AG10803 (cell line): ENCODE measurements around the gene DOK5.

ENCODE experiments used
- DNase-seq: peaks from one replicate; pipeline ENCODE4 v3.0.0; 2010; ENCODE audit warnings: low read depth
- H3K4me3 ChIP-seq: 2 replicates; pipeline ENCODE4 v1.5.1; 2011; ENCODE audit warnings: mild to moderate bottlenecking, low read length, control low read depth
- CTCF ChIP-seq: conservative IDR thresholded peaks from 2 replicates; pipeline ENCODE4 v1.5.1; 2011; ENCODE audit warnings: mild to moderate bottlenecking, low read length, control low read depth, inconsistent platforms

Gene DOK5

GRCh38 chr20:54510541-54511129 is 35.2 kb downstream of the DOK5 start:
- no peak for DNase-seq
- no peak for TF ChIP-seq CTCF

GRCh38 chr20:54512694-54513093 is 37.3 kb downstream of the DOK5 start:
- no peak overlapping the region for H3K4me3 ChIP-seq
- TF ChIP-seq CTCF, result no peak
- no peak for DNase-seq

More at GRCh38 chr20:54510541-54511129, 35.2 kb downstream of the DOK5 start:
- no peak overlapping the region for H3K4me3 ChIP-seq

- no peak for DNase-seq
- no peak for TF ChIP-seq CTCF
- no peak overlapping the region for H3K4me3 ChIP-seq
Measured at GRCh38 chr20:54514028-54514607, 38.7 kb downstream of the DOK5 start.

GRCh38 chr20:54515793-54516628 is 40.6 kb downstream of the DOK5 start:
- no peak for TF ChIP-seq CTCF
- no peak for DNase-seq
- H3K4me3 ChIP-seq, result no peak overlapping the region

- TF ChIP-seq CTCF, result no peak
- DNase-seq, result no peak
- H3K4me3 ChIP-seq, result no peak overlapping the region
Measured at GRCh38 chr20:54517241-54517975, 42.0 kb downstream of the DOK5 start.

- DNase-seq, result no peak
- no peak for TF ChIP-seq CTCF
- no peak overlapping the region for H3K4me3 ChIP-seq
Measured at GRCh38 chr20:54524849-54525248, 49.5 kb downstream of the DOK5 start.
